HL-60 (cell line): ENCODE results near the gene PTPRD.

Source experiments
- DNase-seq, 2 experiments: peaks; one replicate each; pipeline ENCODE4 v3.0.0-alpha.2; 2010 to 2020; ENCODE audit warnings: low read depth in 1 of 2, low spot score in 1 of 2
- H3K27ac ChIP-seq: fragments of 250-450 bp; sonication (Bioruptor Pico); replicated peaks from 2 replicates; pipeline ENCODE4 v1.5.1; 2020; ENCODE audit warnings: mild to moderate bottlenecking, moderate library complexity
- H3K27me3 ChIP-seq: fragments of 250-450 bp; sonication (Bioruptor Pico); 2 replicates; pipeline ENCODE4 v1.5.1; 2021; ENCODE audit warnings: mild to moderate bottlenecking, moderate library complexity; ENCODE audit not compliant: insufficient read depth, poor library complexity, severe bottlenecking
- H3K4me3 ChIP-seq: replicated peaks from 2 replicates; pipeline ENCODE4 v1.5.1; 2011; ENCODE audit warnings: mild to moderate bottlenecking, control low read depth, low read length; ENCODE audit not compliant: insufficient read depth
- GABPA ChIP-seq: IDR thresholded peaks from 2 replicates; pipeline ENCODE4 v1.6.1; 2012; ENCODE audit warnings: low read depth
- POLR2AphosphoS5 ChIP-seq: IDR thresholded peaks from 2 replicates; pipeline ENCODE4 v1.6.1; 2012; ENCODE audit warnings: low read depth
- SPI1 ChIP-seq: IDR thresholded peaks from 2 replicates; pipeline ENCODE4 v1.6.1; 2012; ENCODE audit warnings: low read depth, mild to moderate bottlenecking, borderline replicate concordance
- TF ChIP-seq, protein P1 (sequence below): IDR thresholded peaks from 2 replicates; pipeline ENCODE4 v1.6.1; 2012; ENCODE audit warnings: low read depth; ENCODE audit not compliant: insufficient replicate concordance
- TF ChIP-seq, protein P2 (sequence below): IDR thresholded peaks from one replicate; pipeline ENCODE4 v1.5.1; 2011; ENCODE audit warnings: low read length, control low read depth, inconsistent platforms; ENCODE audit not compliant: insufficient read depth

PTPRD gene

GRCh38 chr9:8958358-8958757 is 1654.4 kb downstream of the PTPRD start:
- Histone ChIP-seq H3K27me3 (no peaks in the 10 kb centered on the region), H3K4me3 (no peak overlapping the region), H3K27ac (no peak overlapping the region)
- TF ChIP-seq SPI1: no peak
- no peak for TF ChIP-seq POLR2AphosphoS5
- DNase-seq: no peak

DNA sequence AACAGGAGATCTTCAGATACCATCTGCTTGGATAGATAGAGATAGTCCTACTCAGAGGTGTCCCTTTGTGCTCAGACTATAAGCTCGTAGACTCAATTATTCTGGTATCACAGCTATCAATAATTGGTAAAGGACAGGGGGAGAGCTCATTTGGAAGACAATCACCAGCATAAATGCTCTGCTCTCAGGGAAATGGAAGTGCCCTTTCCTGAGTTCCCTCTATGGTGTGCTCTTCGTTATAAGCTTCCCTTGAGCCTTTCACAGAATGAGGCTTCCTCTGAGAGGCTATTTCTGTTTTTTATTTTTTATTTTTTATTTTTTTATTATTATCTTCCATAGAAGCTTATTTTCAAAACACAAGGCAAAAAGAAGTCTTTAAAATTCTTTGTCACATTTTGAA is 1657.5 kb downstream of the PTPRD start:
- no peak overlapping the region for H3K27ac ChIP-seq
- H3K4me3 ChIP-seq: no peak overlapping the region
- no peak for DNase-seq
- no peaks in the 10 kb centered on the region for H3K27me3 ChIP-seq
- TF ChIP-seq, protein P1, sequence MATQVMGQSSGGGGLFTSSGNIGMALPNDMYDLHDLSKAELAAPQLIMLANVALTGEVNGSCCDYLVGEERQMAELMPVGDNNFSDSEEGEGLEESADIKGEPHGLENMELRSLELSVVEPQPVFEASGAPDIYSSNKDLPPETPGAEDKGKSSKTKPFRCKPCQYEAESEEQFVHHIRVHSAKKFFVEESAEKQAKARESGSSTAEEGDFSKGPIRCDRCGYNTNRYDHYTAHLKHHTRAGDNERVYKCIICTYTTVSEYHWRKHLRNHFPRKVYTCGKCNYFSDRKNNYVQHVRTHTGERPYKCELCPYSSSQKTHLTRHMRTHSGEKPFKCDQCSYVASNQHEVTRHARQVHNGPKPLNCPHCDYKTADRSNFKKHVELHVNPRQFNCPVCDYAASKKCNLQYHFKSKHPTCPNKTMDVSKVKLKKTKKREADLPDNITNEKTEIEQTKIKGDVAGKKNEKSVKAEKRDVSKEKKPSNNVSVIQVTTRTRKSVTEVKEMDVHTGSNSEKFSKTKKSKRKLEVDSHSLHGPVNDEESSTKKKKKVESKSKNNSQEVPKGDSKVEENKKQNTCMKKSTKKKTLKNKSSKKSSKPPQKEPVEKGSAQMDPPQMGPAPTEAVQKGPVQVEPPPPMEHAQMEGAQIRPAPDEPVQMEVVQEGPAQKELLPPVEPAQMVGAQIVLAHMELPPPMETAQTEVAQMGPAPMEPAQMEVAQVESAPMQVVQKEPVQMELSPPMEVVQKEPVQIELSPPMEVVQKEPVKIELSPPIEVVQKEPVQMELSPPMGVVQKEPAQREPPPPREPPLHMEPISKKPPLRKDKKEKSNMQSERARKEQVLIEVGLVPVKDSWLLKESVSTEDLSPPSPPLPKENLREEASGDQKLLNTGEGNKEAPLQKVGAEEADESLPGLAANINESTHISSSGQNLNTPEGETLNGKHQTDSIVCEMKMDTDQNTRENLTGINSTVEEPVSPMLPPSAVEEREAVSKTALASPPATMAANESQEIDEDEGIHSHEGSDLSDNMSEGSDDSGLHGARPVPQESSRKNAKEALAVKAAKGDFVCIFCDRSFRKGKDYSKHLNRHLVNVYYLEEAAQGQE: no peak
- TF ChIP-seq GABPA (no peak), POLR2AphosphoS5 (no peak), SPI1 (no peak)
- TF ChIP-seq, protein P2, sequence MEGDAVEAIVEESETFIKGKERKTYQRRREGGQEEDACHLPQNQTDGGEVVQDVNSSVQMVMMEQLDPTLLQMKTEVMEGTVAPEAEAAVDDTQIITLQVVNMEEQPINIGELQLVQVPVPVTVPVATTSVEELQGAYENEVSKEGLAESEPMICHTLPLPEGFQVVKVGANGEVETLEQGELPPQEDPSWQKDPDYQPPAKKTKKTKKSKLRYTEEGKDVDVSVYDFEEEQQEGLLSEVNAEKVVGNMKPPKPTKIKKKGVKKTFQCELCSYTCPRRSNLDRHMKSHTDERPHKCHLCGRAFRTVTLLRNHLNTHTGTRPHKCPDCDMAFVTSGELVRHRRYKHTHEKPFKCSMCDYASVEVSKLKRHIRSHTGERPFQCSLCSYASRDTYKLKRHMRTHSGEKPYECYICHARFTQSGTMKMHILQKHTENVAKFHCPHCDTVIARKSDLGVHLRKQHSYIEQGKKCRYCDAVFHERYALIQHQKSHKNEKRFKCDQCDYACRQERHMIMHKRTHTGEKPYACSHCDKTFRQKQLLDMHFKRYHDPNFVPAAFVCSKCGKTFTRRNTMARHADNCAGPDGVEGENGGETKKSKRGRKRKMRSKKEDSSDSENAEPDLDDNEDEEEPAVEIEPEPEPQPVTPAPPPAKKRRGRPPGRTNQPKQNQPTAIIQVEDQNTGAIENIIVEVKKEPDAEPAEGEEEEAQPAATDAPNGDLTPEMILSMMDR: no peak

DNA sequence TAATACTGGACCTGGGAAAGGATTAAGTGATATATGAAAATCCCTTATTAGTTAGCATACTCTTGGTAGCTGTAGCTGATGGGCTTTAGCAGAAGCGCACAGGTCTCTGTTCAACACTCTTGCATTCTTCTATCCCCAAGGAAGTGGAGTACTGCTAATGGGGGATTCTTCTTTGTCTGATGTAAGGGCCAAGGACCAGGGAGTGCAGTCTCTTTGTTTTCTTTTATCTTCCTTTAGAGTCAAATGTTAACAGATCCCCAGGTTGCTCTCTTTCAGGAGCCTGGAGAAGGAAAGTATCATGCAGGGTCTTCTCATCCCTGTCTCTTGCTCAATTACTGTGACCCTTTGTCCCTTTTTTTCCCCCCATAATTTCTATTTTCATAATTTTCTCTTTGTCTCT is 1666.3 kb downstream of the PTPRD start:
- H3K4me3 ChIP-seq: no peak overlapping the region
- no peak overlapping the region for H3K27ac ChIP-seq
- DNase-seq: no peak
- H3K27me3 ChIP-seq: no peaks in the 10 kb centered on the region
- no peak for TF ChIP-seq POLR2AphosphoS5
- TF ChIP-seq, protein P2: no peak
- no peak for TF ChIP-seq GABPA
- TF ChIP-seq, protein P1: no peak
- TF ChIP-seq SPI1: no peak

DNA sequence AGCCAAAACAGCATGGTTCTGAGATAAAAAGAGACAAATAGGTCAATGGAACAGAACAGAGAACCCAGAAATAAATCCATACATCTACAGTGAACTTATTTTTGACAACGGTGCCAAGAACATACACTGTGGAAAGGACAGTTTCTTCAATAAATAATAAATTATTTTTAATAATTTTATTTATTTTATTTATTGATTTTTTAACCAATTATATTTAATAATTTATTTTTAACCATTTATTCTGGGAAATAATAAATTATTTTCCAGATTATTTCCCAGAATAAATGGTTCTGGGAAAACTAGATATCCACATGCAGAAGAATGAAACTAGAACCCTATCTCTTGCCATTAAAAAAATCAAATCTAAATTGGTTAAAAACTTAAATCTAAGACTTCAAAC is 1669.4 kb downstream of the PTPRD start:
- DNase-seq: no peak
- Histone ChIP-seq H3K27me3 (no peaks in the 10 kb centered on the region), H3K4me3 (no peak overlapping the region), H3K27ac (no peak overlapping the region)
- TF ChIP-seq, protein P2: no peak
- TF ChIP-seq GABPA (no peak), POLR2AphosphoS5 (no peak), SPI1 (no peak)
